Vein endothelial cell (primary cell): Measurements from ENCODE around the gene ENO1. TPM values are rescaled to one million over a fixed set of nuclear protein-coding genes. Genes with fewer than 3 reads are reported as not detected.

ENCODE experiments used
- small RNA-seq: library from RNA; depleted of rRNA; stranded (forward); fragments of <200 nt; gene quantifications from one replicate; pipeline ENCODE3, GENCODE V24; 2012
- total RNA-seq: library from RNA; depleted of rRNA; stranded (reverse); fragments of >200 nt; gene quantifications from 2 replicates; pipeline ENCODE4 v1.2.3, GENCODE V29; 2012

ENO1 gene
- total RNA-seq: 1,929 and 2,003 TPM in 2 replicates

DNA sequence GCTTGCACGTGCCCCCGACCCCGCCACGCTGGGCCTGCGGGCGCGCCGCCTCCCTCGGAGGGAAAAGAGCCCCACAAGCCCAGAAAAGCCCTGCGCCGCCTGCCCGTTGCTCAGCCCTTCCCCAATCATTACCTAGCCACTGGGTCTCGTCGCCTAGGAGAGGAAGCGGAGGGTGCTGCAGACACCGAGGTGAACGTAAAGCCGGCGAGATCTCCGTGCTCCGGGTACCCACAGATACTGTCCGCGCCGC is at the start of gene ENO1:
Gene ENO1, minus strand, starts transcription at position 239 of the 250 bp plus-strand sequence. CDS start 3,778 bp downstream, outside the sequence.

DNA sequence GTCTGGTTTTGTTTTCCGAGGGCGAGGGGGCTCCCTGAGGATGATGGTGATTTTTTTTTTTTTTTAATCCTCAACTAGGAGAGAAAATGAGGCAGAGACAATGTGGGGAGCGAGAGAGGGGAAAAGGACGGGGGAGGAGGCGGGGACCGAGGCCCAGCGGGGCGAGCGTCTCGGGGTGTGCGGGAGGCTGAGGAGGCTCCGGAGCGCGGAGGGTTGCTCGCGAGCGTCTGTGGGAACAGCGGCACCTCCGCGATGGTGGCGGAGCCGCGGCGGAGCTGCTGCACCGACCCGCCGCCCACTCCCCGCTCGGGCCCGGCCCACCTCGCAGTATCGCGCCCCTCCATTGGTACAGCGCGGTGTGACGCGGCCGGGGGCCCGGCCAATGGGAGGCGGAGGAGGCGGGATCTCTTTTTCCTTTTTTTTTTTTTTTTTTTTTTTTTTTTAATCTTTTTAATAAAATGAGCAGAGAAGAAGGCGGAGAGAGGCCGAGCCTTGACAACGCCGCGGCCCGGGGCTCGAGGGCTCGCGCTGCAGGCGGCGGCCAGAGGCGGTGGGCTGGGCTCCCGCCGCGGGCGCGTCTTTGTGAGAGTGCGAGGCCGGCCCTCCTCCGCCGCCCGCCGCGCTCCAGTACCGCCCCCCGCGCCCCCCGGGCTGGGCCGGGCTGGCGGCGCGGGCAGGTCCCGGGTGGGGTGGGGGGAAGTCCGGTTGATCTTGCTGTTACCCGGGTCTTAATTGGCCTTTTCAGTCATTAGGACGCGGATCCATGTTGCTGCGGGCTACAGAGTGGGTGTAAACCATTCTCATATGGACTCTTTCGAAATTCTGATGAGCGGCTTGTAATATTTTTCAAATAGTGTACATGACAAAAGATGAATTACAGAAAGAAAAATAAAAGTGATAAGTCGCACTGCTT is 60.8 kb downstream of the ENO1 start, which contains the start of gene RERE:
Gene RERE, minus strand, starts transcription at position 229 of the 913 bp plus-strand sequence.

Small RNA genes within 50 kb of the gene (small RNA-seq; reads per million reads assigned to genes)
- gene AL139415.2 (not detected), gene MIR6728 (0.08 reads per million), gene RNU6-304P (not detected)

Other genes starting within 250 kb of the ENO1 start
- 55.6 and 56.8 TPM in 2 replicates for gene RERE, start 61.0 kb downstream of the ENO1 start, total RNA-seq
- not detected in 2 replicates for gene CA6, start 67.2 kb upstream of the ENO1 start, total RNA-seq
- not detected in 2 replicates for gene SLC2A7, start 147.7 kb upstream of the ENO1 start, total RNA-seq
- gene SLC2A5, start 190.9 kb upstream of the ENO1 start, total RNA-seq: under 0.01 and 0.33 TPM in 2 replicates